GM20000 (cell line): ENCODE measurements around the gene MEI4.
"Not testable (repeated sequence)": the region's sequence is repeated elsewhere in the genome, so short reads cannot be mapped to it uniquely, and the experiment has no call there.

ENCODE experiments used
- DNase-seq: peaks from one replicate; pipeline ENCODE4 v3.0.0; 2012; ENCODE audit warnings: low spot score
- TF ChIP-seq, protein P1 (sequence below): IDR thresholded peaks from 2 replicates; pipeline ENCODE4 v1.5.1; 2012; ENCODE audit warnings: mild to moderate bottlenecking, control low read depth; ENCODE audit errors: extremely low read depth, missing control alignments

MEI4 gene

GRCh38 chr6:77683515-77683914, 30.7 kb downstream of the MEI4 start:
- DNase-seq: no peak
- TF ChIP-seq, protein P1, sequence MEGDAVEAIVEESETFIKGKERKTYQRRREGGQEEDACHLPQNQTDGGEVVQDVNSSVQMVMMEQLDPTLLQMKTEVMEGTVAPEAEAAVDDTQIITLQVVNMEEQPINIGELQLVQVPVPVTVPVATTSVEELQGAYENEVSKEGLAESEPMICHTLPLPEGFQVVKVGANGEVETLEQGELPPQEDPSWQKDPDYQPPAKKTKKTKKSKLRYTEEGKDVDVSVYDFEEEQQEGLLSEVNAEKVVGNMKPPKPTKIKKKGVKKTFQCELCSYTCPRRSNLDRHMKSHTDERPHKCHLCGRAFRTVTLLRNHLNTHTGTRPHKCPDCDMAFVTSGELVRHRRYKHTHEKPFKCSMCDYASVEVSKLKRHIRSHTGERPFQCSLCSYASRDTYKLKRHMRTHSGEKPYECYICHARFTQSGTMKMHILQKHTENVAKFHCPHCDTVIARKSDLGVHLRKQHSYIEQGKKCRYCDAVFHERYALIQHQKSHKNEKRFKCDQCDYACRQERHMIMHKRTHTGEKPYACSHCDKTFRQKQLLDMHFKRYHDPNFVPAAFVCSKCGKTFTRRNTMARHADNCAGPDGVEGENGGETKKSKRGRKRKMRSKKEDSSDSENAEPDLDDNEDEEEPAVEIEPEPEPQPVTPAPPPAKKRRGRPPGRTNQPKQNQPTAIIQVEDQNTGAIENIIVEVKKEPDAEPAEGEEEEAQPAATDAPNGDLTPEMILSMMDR: no peak

- DNase-seq: no peak
- TF ChIP-seq, protein P1: no peak
These were observed 34.1 kb downstream of the MEI4 start for GRCh38 chr6:77686931-77687330.

DNA sequence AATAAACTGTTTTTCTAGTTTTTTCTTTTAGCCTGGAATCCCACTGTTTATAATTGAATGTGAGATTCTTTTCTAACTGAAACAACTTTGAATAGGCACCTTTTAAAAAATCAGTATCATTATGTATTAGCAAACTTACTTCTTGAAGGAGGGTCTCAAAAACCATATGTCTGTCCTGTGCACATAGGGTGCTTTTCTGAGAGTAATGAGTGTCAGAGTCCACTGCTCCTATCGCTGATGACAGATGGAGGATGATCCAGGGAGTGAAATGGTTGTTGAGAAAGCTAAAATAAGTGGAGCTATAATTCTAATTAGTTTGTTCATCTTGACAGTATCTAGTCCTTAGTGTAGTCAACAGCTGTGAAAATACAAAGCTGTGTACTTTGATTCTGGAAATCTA, 35.8 kb downstream of the MEI4 start:
- TF ChIP-seq, protein P1: no peak
- DNase-seq: no peak

GRCh38 chr6:77700095-77700494, 47.3 kb downstream of the MEI4 start:
- DNase-seq: not testable (repeated sequence)

DNA sequence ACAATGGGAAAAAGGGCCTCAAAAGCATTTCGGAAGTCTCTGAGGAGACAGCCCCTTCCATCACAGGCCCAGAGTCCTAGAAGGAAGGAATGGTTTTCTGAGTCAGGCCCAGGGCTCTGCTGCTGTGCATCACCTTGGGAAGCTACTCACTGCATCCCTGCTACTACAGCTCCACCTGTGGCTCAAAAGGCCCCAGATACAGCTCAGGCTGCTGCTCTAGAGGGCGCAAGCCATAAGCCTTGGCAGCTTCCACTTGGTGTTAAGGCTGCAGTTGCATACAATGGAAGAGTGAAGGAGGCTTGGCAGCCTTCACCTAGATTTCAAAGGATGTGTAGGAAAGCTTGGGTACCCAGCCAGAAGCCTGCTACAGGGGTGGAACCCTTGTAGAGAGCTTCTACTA, 54.8 kb downstream of the MEI4 start:
- no peak for DNase-seq
- TF ChIP-seq, protein P1: no peak

DNA sequence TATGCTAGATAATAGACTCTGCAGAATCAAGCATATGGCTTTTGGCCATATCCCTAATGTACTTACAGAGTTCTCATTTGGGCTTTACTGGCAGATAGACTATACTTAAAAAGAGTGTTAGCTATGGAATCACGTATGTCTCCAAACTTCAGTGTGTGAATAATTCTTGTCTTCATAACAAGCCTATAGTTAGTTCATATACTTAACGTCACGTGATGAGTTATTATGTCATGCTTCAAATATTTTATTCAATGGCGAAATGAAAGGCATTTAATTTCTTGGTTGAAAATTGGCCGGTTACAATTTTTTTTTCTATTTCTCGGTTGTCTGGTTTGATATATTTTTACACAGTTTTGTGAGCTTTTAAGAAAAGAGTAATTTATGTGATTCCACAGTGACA, 62.7 kb downstream of the MEI4 start:
- DNase-seq: no peak
- TF ChIP-seq, protein P1: no peak

DNA sequence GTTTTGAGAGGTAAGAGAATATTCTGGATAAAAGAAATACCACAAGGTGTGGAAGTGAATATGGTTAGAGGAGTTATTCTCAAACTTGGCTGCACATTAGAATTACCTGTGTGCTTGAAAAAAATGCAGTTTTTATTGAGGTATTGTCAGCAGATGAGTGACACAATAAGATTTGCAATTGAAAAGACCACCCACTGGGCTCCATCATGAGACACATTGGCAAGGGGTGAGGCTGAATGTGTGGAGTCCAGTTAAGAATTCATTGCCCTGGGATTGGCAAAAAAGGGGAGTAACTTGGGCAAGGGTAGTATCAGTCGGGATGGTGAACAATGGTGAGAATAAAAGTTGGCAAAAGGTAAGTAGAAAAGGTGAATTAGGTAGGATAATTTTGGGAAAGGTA, 63.5 kb downstream of the MEI4 start:
- no peak for DNase-seq
- TF ChIP-seq, protein P1: no peak

DNA sequence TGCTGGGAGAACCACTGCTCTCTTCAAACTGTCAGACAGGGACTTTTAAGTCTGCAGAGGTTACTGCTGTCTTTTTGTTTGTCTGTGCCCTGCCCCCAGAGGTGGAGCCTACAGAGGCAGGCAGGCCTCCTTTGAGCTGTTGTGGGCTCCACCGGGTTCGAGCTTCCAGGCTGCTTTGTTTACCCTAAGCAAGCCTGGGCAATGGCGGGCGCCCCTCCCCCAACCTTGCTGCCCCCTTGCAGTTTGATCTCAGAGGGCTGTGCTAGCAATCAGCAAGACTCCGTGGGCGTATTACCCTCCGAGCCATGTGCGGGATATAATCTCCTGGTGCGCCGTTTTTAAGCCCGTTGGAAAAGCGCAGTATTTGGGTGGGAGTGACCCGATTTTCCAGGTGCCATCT, 83.2 kb downstream of the MEI4 start:
- DNase-seq: not testable (repeated sequence)

DNA sequence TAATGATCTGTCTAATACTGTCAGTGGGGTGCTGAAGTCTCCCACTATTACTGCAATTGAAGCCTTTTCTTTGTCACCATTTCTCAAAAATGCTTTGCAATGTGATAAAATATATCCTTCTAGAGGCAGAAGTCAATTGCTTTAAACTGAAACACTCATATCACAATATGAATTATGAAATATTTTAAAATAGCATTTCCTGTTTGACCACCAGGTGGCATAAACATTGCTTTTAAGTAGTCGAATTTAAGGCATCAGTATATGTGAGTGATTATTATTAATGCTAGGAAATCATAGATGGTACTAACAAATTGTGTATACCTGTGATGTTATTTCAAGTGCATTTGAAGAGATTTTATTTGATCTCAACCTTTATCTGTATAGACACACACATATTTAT, 87.5 kb downstream of the MEI4 start:
- TF ChIP-seq, protein P1: no peak
- peak; percentile 5 for DNase-seq

DNA sequence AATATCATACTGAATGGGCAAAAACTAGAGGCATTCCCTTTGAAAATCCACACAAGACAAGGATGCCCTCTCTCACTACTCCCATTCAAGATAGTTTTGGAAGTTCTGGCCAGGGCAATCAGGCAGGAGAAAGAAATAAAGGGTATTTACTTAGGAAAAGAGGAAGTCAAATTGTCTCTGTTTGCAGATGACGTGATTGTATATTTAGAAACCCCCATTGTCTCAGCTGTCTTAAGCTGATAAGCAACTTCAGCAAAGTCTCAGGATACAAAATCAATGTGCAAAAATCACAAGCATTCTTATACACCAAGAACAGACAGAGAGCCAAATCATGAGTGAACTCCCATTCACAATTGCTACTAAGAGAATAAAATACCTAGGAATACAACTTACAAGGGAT, 99.3 kb downstream of the MEI4 start:
- DNase-seq: not testable (repeated sequence)
